Measurements from ENCODE around the gene NDUFS8.
"Not testable (repeated sequence)": the region's sequence is repeated elsewhere in the genome, so short reads cannot be mapped to it uniquely, and the experiment has no call there.

NDUFS8 gene

DNA sequence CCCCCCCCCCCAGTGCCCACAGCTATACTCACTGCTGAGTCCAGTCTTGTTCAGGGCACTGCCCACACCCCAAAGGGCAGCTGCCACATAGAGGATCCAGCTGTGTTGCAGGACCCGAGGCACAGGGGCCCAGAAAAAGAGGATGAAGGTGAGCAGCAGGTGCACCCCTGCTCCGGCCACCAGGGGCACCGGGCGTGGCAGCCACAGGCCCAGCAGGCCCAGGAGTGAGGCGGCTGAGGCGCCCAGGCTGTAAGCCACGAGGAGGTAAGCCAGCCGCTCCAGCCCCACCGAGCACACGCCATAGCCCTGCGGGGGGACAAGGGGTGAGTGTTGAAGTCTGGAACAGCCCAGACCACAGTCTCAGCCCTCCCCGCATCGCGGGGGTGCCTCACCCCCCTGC, 34.9 kb upstream of the NDUFS8 start:
- not testable (repeated sequence) for DNase-seq (ENCODE audit: low read depth, low spot score); H3K4me3 ChIP-seq (ENCODE audit: insufficient read length, low read depth); H3K9ac ChIP-seq (ENCODE audit: insufficient read length, low read depth); H3K36me3 ChIP-seq (ENCODE audit: insufficient read depth, insufficient read length, low read length); H3K9me3 ChIP-seq (ENCODE audit: insufficient read depth, low read length); H3K27me3 ChIP-seq (ENCODE audit: insufficient read depth, insufficient read length)
- H3K4me1 ChIP-seq (ENCODE audit: insufficient read depth, insufficient read length), result peaks cover 11% of the 10 kb centered on the region

DNA sequence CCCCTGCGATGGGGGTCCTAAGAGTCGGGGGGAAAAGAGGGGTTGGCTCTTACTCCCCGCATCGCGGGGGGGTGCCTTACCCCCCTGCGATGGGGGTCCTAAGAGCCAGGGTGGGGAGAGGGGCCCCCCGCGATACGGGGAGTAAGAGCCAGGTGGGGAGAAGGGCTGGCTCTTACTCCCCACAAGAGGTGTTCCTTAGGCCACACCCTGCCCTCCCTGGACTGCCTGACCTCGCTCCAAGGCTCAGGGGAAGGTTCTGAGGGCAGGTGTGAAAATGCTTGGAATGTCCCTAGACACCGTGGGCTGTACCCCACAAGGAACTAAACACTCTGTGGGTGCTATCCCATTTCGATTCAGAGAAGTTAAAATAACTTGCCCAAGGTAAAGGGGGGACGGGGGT, 34.4 kb upstream of the NDUFS8 start:
- Histone ChIP-seq H3K36me3 (ENCODE audit: insufficient read depth, insufficient read length, low read length) (peaks cover 8% of the 10 kb centered on the region), H3K9ac (ENCODE audit: insufficient read length, low read depth) (no peak overlapping the region), H3K4me1 (ENCODE audit: insufficient read depth, insufficient read length) (peaks cover 11% of the 10 kb centered on the region), H3K4me3 (ENCODE audit: insufficient read length, low read depth) (no peak overlapping the region), H3K9me3 (ENCODE audit: insufficient read depth, low read length) (no peaks in the 10 kb centered on the region), H3K27me3 (ENCODE audit: insufficient read depth, insufficient read length) (no peaks in the 10 kb centered on the region)
- DNase-seq (ENCODE audit: low read depth, low spot score), result no peak
- TF ChIP-seq YY1 (IDR thresholded peaks at IDR 0.05; ENCODE audit: insufficient read depth, insufficient read length) (no peak), SUZ12 (IDR thresholded peaks at IDR 0.05; ENCODE audit: extremely low read depth, insufficient read depth, insufficient read length) (no peak), ZNF274 (IDR thresholded peaks at IDR 0.05; ENCODE audit: low read depth, low read length) (no peak)

GRCh38 chr11:67996622-67997474, 33.6 kb upstream of the NDUFS8 start:
- TF ChIP-seq YY1 (IDR thresholded peaks at IDR 0.05; ENCODE audit: insufficient read depth, insufficient read length) (no peak), ZNF274 (IDR thresholded peaks at IDR 0.05; ENCODE audit: low read depth, low read length) (no peak), SUZ12 (IDR thresholded peaks at IDR 0.05; ENCODE audit: extremely low read depth, insufficient read depth, insufficient read length) (no peak)
- H3K4me3 ChIP-seq (ENCODE audit: insufficient read length, low read depth), result no peak overlapping the region

GRCh38 chr11:67997475-67997921, 33.0 kb upstream of the NDUFS8 start:
- no peak for TF ChIP-seq SUZ12 (IDR thresholded peaks at IDR 0.05; ENCODE audit: extremely low read depth, insufficient read depth, insufficient read length)
- TF ChIP-seq YY1 (IDR thresholded peaks at IDR 0.05; ENCODE audit: insufficient read depth, insufficient read length), result no peak
- no peak for TF ChIP-seq ZNF274 (IDR thresholded peaks at IDR 0.05; ENCODE audit: low read depth, low read length)
- no peaks in the 10 kb centered on the region for H3K27me3 ChIP-seq (ENCODE audit: insufficient read depth, insufficient read length)
- H3K9me3 ChIP-seq (ENCODE audit: insufficient read depth, low read length), result no peaks in the 10 kb centered on the region
- peaks cover 12% of the 10 kb centered on the region for H3K4me1 ChIP-seq (ENCODE audit: insufficient read depth, insufficient read length)
- peaks cover 8% of the 10 kb centered on the region for H3K36me3 ChIP-seq (ENCODE audit: insufficient read depth, insufficient read length, low read length)
- DNase-seq (ENCODE audit: low read depth, low spot score), result no peak
- no peak overlapping the region for H3K4me3 ChIP-seq (ENCODE audit: insufficient read length, low read depth)
- H3K9ac ChIP-seq (ENCODE audit: insufficient read length, low read depth), result no peak overlapping the region

More at GRCh38 chr11:67996622-67997474, 33.6 kb upstream of the NDUFS8 start:
- H3K9me3 ChIP-seq (ENCODE audit: insufficient read depth, low read length), result no peaks in the 10 kb centered on the region
- H3K4me1 ChIP-seq (ENCODE audit: insufficient read depth, insufficient read length), result peaks cover 11% of the 10 kb centered on the region
- H3K27me3 ChIP-seq (ENCODE audit: insufficient read depth, insufficient read length), result no peaks in the 10 kb centered on the region
- peaks cover 8% of the 10 kb centered on the region for H3K36me3 ChIP-seq (ENCODE audit: insufficient read depth, insufficient read length, low read length)
- peak; percentile 71 for DNase-seq (ENCODE audit: low read depth, low spot score)
- H3K9ac ChIP-seq (ENCODE audit: insufficient read length, low read depth), result no peak overlapping the region

DNA sequence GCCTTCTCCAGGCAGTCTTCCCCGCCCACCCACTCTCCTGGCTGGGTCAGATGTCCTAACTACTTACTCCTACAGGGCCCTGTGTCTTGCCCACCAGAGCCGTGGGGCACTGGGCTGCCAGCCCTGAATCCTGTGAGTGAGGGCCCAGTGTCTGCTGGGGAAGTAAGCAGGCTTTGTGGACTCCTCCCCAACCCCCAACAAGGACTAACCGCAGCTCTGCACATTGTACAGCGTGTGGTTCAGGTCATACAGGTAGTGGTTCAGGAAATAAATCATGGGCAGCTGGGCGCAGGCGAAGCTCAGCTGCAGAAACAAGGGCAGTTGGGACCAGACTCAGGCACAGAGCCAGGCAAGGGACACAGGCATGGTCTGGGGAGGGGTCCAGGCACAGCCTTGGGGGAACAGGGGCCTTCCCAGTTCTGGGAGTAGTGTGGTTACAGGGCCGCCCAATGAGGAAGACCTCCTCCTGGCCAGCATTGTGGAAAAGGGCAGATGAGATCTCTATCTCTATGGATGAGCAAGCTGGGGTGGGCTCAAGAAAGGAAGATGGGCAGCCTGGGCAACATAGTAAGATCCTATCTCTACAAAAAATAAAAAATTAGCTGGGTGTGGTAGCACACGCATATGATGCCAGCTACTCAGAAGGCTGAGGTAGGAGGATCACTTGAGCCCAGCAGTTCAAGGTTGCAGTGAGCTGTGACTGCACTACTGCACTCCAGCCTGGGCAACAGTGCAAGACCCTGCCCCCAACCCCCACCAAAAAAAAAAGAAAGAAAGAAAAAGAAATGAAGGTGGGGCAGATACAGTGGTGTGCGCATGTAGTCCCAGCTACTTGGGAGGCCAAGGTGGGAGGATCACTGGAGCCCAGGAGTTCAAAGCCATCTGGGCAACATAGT, 32.1 kb upstream of the NDUFS8 start:
- no peak overlapping the region for H3K9ac ChIP-seq (ENCODE audit: insufficient read length, low read depth)
- H3K4me3 ChIP-seq (ENCODE audit: insufficient read length, low read depth), result no peak overlapping the region
- peaks cover 18% of the 10 kb centered on the region for H3K4me1 ChIP-seq (ENCODE audit: insufficient read depth, insufficient read length)
- H3K9me3 ChIP-seq (ENCODE audit: insufficient read depth, low read length), result no peaks in the 10 kb centered on the region
- no peak for DNase-seq (ENCODE audit: low read depth, low spot score)
- H3K27me3 ChIP-seq (ENCODE audit: insufficient read depth, insufficient read length), result no peaks in the 10 kb centered on the region
- peaks cover 8% of the 10 kb centered on the region for H3K36me3 ChIP-seq (ENCODE audit: insufficient read depth, insufficient read length, low read length)
- TF ChIP-seq ZNF274 (IDR thresholded peaks at IDR 0.05; ENCODE audit: low read depth, low read length) (no peak), SUZ12 (IDR thresholded peaks at IDR 0.05; ENCODE audit: extremely low read depth, insufficient read depth, insufficient read length) (no peak), YY1 (IDR thresholded peaks at IDR 0.05; ENCODE audit: insufficient read depth, insufficient read length) (no peak)

- no peak for DNase-seq (ENCODE audit: low read depth, low spot score)
- no peak overlapping the region for H3K9ac ChIP-seq (ENCODE audit: insufficient read length, low read depth)
- peaks cover 8% of the 10 kb centered on the region for H3K36me3 ChIP-seq (ENCODE audit: insufficient read depth, insufficient read length, low read length)
- H3K4me3 ChIP-seq (ENCODE audit: insufficient read length, low read depth), result no peak overlapping the region
- H3K27me3 ChIP-seq (ENCODE audit: insufficient read depth, insufficient read length), result peaks cover 3% of the 10 kb centered on the region
- TF ChIP-seq YY1 (IDR thresholded peaks at IDR 0.05; ENCODE audit: insufficient read depth, insufficient read length) (no peak), ZNF274 (IDR thresholded peaks at IDR 0.05; ENCODE audit: low read depth, low read length) (no peak), SUZ12 (IDR thresholded peaks at IDR 0.05; ENCODE audit: extremely low read depth, insufficient read depth, insufficient read length) (no peak)
- no peaks in the 10 kb centered on the region for H3K9me3 ChIP-seq (ENCODE audit: insufficient read depth, low read length)
- peaks cover 20% of the 10 kb centered on the region for H3K4me1 ChIP-seq (ENCODE audit: insufficient read depth, insufficient read length)
Measured at GRCh38 chr11:67999201-67999629, 31.3 kb upstream of the NDUFS8 start.

GRCh38 chr11:67999704-68000103, 30.8 kb upstream of the NDUFS8 start:
- H3K9me3 ChIP-seq (ENCODE audit: insufficient read depth, low read length), result no peaks in the 10 kb centered on the region
- no peak for TF ChIP-seq ZNF274 (IDR thresholded peaks at IDR 0.05; ENCODE audit: low read depth, low read length)
- TF ChIP-seq YY1 (IDR thresholded peaks at IDR 0.05; ENCODE audit: insufficient read depth, insufficient read length), result no peak
- TF ChIP-seq SUZ12 (IDR thresholded peaks at IDR 0.05; ENCODE audit: extremely low read depth, insufficient read depth, insufficient read length), result no peak
- no peak overlapping the region for H3K9ac ChIP-seq (ENCODE audit: insufficient read length, low read depth)
- H3K27me3 ChIP-seq (ENCODE audit: insufficient read depth, insufficient read length), result peaks cover 3% of the 10 kb centered on the region
- peaks cover 8% of the 10 kb centered on the region for H3K36me3 ChIP-seq (ENCODE audit: insufficient read depth, insufficient read length, low read length)
- H3K4me1 ChIP-seq (ENCODE audit: insufficient read depth, insufficient read length), result peaks cover 23% of the 10 kb centered on the region
- DNase-seq (ENCODE audit: low read depth, low spot score), result no peak
- H3K4me3 ChIP-seq (ENCODE audit: insufficient read length, low read depth), result no peak overlapping the region

All from NT2/D1 (cell line).